ENCODE measurements around the gene HOGA1.

DNA sequence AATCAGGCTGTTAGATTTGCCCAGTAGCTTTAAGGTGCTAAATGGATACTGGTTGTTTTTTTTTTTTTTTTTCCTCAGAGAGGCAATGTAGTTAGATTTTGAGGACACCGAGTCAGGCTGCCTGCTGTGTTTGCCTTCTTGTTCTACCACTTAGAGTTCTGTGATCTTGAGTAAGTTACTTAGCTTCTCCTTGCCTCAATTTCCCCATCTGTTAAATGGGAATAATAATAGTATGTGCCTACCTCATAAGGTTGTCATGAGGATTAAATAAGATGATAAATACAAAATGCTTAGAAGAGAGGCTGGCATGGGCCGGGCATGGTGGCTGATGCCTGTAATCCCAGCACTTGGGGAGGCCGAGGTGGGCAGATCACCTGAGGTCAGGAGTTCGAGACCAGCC lies 34.5 kb downstream of the HOGA1 start:
- TF ChIP-seq, protein P1, sequence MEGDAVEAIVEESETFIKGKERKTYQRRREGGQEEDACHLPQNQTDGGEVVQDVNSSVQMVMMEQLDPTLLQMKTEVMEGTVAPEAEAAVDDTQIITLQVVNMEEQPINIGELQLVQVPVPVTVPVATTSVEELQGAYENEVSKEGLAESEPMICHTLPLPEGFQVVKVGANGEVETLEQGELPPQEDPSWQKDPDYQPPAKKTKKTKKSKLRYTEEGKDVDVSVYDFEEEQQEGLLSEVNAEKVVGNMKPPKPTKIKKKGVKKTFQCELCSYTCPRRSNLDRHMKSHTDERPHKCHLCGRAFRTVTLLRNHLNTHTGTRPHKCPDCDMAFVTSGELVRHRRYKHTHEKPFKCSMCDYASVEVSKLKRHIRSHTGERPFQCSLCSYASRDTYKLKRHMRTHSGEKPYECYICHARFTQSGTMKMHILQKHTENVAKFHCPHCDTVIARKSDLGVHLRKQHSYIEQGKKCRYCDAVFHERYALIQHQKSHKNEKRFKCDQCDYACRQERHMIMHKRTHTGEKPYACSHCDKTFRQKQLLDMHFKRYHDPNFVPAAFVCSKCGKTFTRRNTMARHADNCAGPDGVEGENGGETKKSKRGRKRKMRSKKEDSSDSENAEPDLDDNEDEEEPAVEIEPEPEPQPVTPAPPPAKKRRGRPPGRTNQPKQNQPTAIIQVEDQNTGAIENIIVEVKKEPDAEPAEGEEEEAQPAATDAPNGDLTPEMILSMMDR (IDR thresholded peaks at IDR 0.05) = no peak
- no peak for TF ChIP-seq POLR2A (IDR thresholded peaks at IDR 0.05)
- TF ChIP-seq POLR2AphosphoS5 (IDR thresholded peaks at IDR 0.05; ENCODE audit: insufficient read depth in 1 of 2, low read depth in 1 of 2) = no peak
